WERI-Rb-1 (cell line): ENCODE measurements around the gene MRPL44.

Experiments
- DNase-seq: peaks from one replicate; pipeline ENCODE4 v3.0.0-alpha.2; 2020
- H3K27ac ChIP-seq: fragments of 250-450 bp; sonication (Bioruptor Pico); 2 replicates; pipeline ENCODE4 v1.5.1; 2020; ENCODE audit warnings: mild to moderate bottlenecking, moderate library complexity
- H3K27me3 ChIP-seq: fragments of 250-450 bp; sonication (Bioruptor Pico); 2 replicates; pipeline ENCODE4 v1.5.1; 2021; ENCODE audit warnings: mild to moderate bottlenecking, low read depth, moderate library complexity; ENCODE audit not compliant: insufficient read depth, severe bottlenecking
- H3K36me3 ChIP-seq: fragments of 250-450 bp; sonication (Bioruptor Pico); 2 replicates; pipeline ENCODE4 v1.5.1; 2020; ENCODE audit warnings: mild to moderate bottlenecking, moderate library complexity
- H3K4me3 ChIP-seq: 2 replicates; pipeline ENCODE4 v1.5.1; 2011; ENCODE audit warnings: low read depth, mild to moderate bottlenecking, control low read depth, low read length
- H3K9me3 ChIP-seq: fragments of 250-450 bp; sonication (Bioruptor Pico); 2 replicates; pipeline ENCODE4 v1.5.1; 2021; ENCODE audit warnings: mild to moderate bottlenecking, moderate library complexity; ENCODE audit not compliant: severe bottlenecking
- TF ChIP-seq, protein P1 (sequence below): IDR thresholded peaks from 2 replicates; pipeline ENCODE4 v1.5.1; 2011; ENCODE audit warnings: low read depth, mild to moderate bottlenecking, control low read depth, inconsistent platforms, low read length

Gene MRPL44

GRCh38 chr2:223956300-223956699 is 963 bp upstream of the MRPL44 start:
- no peak overlapping the region for H3K27ac ChIP-seq
- DNase-seq = no peak
- TF ChIP-seq, protein P1, sequence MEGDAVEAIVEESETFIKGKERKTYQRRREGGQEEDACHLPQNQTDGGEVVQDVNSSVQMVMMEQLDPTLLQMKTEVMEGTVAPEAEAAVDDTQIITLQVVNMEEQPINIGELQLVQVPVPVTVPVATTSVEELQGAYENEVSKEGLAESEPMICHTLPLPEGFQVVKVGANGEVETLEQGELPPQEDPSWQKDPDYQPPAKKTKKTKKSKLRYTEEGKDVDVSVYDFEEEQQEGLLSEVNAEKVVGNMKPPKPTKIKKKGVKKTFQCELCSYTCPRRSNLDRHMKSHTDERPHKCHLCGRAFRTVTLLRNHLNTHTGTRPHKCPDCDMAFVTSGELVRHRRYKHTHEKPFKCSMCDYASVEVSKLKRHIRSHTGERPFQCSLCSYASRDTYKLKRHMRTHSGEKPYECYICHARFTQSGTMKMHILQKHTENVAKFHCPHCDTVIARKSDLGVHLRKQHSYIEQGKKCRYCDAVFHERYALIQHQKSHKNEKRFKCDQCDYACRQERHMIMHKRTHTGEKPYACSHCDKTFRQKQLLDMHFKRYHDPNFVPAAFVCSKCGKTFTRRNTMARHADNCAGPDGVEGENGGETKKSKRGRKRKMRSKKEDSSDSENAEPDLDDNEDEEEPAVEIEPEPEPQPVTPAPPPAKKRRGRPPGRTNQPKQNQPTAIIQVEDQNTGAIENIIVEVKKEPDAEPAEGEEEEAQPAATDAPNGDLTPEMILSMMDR = no peak
- no peaks in the 10 kb centered on the region for H3K9me3 ChIP-seq
- H3K4me3 ChIP-seq = no peak overlapping the region
- H3K27me3 ChIP-seq = no peaks in the 10 kb centered on the region
- peaks cover 28% of the 10 kb centered on the region for H3K36me3 ChIP-seq

- no peak overlapping the region for H3K27ac ChIP-seq
- H3K36me3 ChIP-seq = peaks cover 58% of the 10 kb centered on the region
- DNase-seq = no peak
- TF ChIP-seq, protein P1 = no peak
- no peak overlapping the region for H3K4me3 ChIP-seq
- H3K9me3 ChIP-seq = no peaks in the 10 kb centered on the region
- no peaks in the 10 kb centered on the region for H3K27me3 ChIP-seq
Measured at GRCh38 chr2:223959688-223960087, 2.4 kb downstream of the MRPL44 start.

GRCh38 chr2:223967981-223968380 is 10.7 kb downstream of the MRPL44 start:
- no peaks in the 10 kb centered on the region for H3K27me3 ChIP-seq
- TF ChIP-seq, protein P1 = no peak
- no peak overlapping the region for H3K4me3 ChIP-seq
- no peaks in the 10 kb centered on the region for H3K9me3 ChIP-seq
- peaks cover 44% of the 10 kb centered on the region for H3K36me3 ChIP-seq
- DNase-seq = no peak
- no peak overlapping the region for H3K27ac ChIP-seq

GRCh38 chr2:223969315-223969714 is 12.1 kb downstream of the MRPL44 start:
- Histone ChIP-seq H3K27me3 (no peaks in the 10 kb centered on the region), H3K36me3 (peaks cover 31% of the 10 kb centered on the region), H3K27ac (no peak overlapping the region), H3K9me3 (no peaks in the 10 kb centered on the region), H3K4me3 (no peak overlapping the region)
- TF ChIP-seq, protein P1 = no peak
- DNase-seq = no peak

DNA sequence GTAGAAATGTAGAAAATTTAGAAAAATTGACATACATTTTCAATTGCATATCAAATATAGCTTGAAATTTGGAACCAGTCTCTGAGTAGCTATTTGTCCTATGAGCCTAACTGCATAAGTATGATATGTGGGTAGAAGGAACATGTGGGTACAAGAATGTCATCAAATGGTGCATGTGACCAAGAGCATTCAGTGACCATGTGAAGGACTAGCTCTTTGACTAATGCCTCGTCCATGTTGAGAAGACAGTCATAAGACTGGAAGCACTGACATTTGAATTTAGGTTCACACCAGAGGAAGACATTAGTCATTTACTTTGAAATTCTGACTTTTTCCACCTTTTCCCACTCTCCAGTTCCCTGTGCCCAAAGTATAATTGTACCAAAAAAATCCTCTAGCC is 12.6 kb downstream of the MRPL44 start:
- Histone ChIP-seq H3K27me3 (no peaks in the 10 kb centered on the region), H3K27ac (no peak overlapping the region), H3K9me3 (no peaks in the 10 kb centered on the region), H3K4me3 (no peak overlapping the region), H3K36me3 (peaks cover 28% of the 10 kb centered on the region)
- TF ChIP-seq, protein P1 = no peak
- DNase-seq = no peak

GRCh38 chr2:223970343-223971128 is 13.3 kb downstream of the MRPL44 start:
- Histone ChIP-seq H3K4me3 (no peak overlapping the region), H3K9me3 (no peaks in the 10 kb centered on the region), H3K27me3 (no peaks in the 10 kb centered on the region), H3K27ac (no peak overlapping the region), H3K36me3 (peaks cover 22% of the 10 kb centered on the region)
- TF ChIP-seq, protein P1 = peak; percentile 61
- peak; percentile 34 for DNase-seq
